Measurements from ENCODE around the gene LEUTX.
"Not testable (repeated sequence)": the region's sequence is repeated elsewhere in the genome, so short reads cannot be mapped to it uniquely, and the experiment has no call there.

LEUTX gene

GRCh38 chr19:39754971-39755370 lies 23.7 kb upstream of the LEUTX start:
- H3K9me3 ChIP-seq (replicated peaks in 1 of 2; ENCODE audit: control insufficient read depth in 2 of 2, insufficient read depth in 1 of 2, low read depth in 1 of 2, low read length in 2 of 2) = no peaks in the 10 kb centered on the region
- no peaks in the 10 kb centered on the region for H3K4me1 ChIP-seq (ENCODE audit: control insufficient read depth in 2 of 2, insufficient read depth in 1 of 2, low read depth in 1 of 2, low read length in 2 of 2)
- H2BK5ac ChIP-seq (ENCODE audit: low read length) = no peak overlapping the region
- no peak overlapping the region for H2BK12ac ChIP-seq (ENCODE audit: low read length)
- no peak overlapping the region for H2AK5ac ChIP-seq (ENCODE audit: low read depth, low read length)
- H3K4me3 ChIP-seq (ENCODE audit: low read length in 2 of 2) = no peak overlapping the region
- no peak overlapping the region for H3K27ac ChIP-seq (replicated peaks; ENCODE audit: low read length)
- no peak overlapping the region for H3K14ac ChIP-seq (ENCODE audit: low read length)
- no CpG with 5 or more reads among the region's 3 CpGs for WGBS, 2 donors (ENCODE audit: extremely low coverage in 2 of 2, insufficient read length in 2 of 2, insufficient replicate concordance in 1 of 2)
- H4K8ac ChIP-seq (ENCODE audit: low read depth, low read length) = no peak overlapping the region
- H3K79me1 ChIP-seq (ENCODE audit: low read depth, low read length) = no peaks in the 10 kb centered on the region
- no peak overlapping the region for H3K23ac ChIP-seq (ENCODE audit: low read depth, low read length, poor library complexity)
- no peak overlapping the region for H3K4ac ChIP-seq (ENCODE audit: low read length)
- H2BK15ac ChIP-seq (ENCODE audit: low read length) = no peak overlapping the region
- H4K91ac ChIP-seq (ENCODE audit: low read depth, low read length, poor library complexity) = no peak overlapping the region
- H2BK120ac ChIP-seq (ENCODE audit: low read depth, low read length) = no peak overlapping the region
- H3K27me3 ChIP-seq (ENCODE audit: control insufficient read depth in 3 of 3, insufficient read depth in 3 of 3, low read depth in 1 of 3, low read length in 3 of 3) = peaks cover 0 to 19% (median 0%) of the 10 kb centered on the region in 3 experiments
- no peak for DNase-seq (ENCODE audit: low spot score)
- no peak overlapping the region for H3K9ac ChIP-seq (ENCODE audit: low read depth, low read length, poor library complexity)
- no peak overlapping the region for H3K18ac ChIP-seq (ENCODE audit: low read length)
- H3K36me3 ChIP-seq (replicated peaks in 1 of 2; ENCODE audit: control insufficient read depth in 2 of 2, insufficient read depth in 2 of 2, low read length in 2 of 2) = no peaks in the 10 kb centered on the region
- H3K4me2 ChIP-seq (ENCODE audit: insufficient read depth, low read length, poor library complexity, severe bottlenecking) = no peak overlapping the region
- no peak overlapping the region for H2AFZ ChIP-seq (ENCODE audit: low read length)

DNA sequence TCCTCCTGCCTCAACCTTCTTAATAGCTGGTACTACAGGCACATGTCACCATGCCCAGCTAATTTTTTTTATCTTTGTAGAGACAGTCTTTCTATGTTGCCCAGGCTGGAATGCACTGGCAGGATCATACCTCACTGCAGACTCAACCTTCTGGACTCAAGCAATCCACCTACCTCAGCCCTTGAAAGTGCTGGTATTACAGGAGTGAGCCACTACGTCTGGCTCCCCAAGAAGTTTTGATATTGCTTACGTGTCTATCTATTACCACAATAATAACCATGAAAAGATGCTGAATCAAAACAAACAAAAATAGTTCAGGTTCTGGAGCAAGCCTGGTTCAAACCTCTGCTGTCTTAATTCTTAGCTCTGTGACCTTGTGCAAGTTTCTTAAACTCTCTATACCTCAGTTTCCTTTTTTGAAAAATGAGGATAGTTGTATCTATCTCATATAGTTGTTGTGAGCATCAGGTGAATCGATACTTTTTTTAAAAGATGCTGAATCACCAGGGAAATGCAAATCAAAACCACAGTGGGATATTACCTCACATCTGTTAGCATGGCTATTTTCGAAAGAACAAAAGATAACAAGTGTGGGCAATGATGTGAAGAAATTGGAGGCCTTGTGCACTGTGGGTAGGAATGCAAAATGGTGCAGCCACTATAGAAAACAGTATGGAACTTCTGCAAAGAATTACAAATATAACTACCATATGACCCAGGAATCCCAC lies 19.0 kb upstream of the LEUTX start:
- no peak overlapping the region for H3K4me2 ChIP-seq (ENCODE audit: insufficient read depth, low read length, poor library complexity, severe bottlenecking)
- no peaks in the 10 kb centered on the region for H3K4me1 ChIP-seq (ENCODE audit: control insufficient read depth in 2 of 2, insufficient read depth in 1 of 2, low read depth in 1 of 2, low read length in 2 of 2)
- H2BK15ac ChIP-seq (ENCODE audit: low read length) = no peak overlapping the region
- H3K79me1 ChIP-seq (ENCODE audit: low read depth, low read length) = no peaks in the 10 kb centered on the region
- peaks cover 0 to 8% (median 0%) of the 10 kb centered on the region in 3 experiments for H3K27me3 ChIP-seq (ENCODE audit: control insufficient read depth in 3 of 3, insufficient read depth in 3 of 3, low read depth in 1 of 3, low read length in 3 of 3)
- H3K4ac ChIP-seq (ENCODE audit: low read length) = no peak overlapping the region
- no peak overlapping the region for H2BK120ac ChIP-seq (ENCODE audit: low read depth, low read length)
- no peak for DNase-seq (ENCODE audit: low spot score)
- H4K91ac ChIP-seq (ENCODE audit: low read depth, low read length, poor library complexity) = no peak overlapping the region
- no peak overlapping the region for H4K8ac ChIP-seq (ENCODE audit: low read depth, low read length)
- no peaks in the 10 kb centered on the region for H3K9me3 ChIP-seq (replicated peaks in 1 of 2; ENCODE audit: control insufficient read depth in 2 of 2, insufficient read depth in 1 of 2, low read depth in 1 of 2, low read length in 2 of 2)
- H2AFZ ChIP-seq (ENCODE audit: low read length) = no peak overlapping the region
- no CpG with 5 or more reads among the region's 4 CpGs for WGBS, 2 donors (ENCODE audit: extremely low coverage in 2 of 2, insufficient read length in 2 of 2, insufficient replicate concordance in 1 of 2)
- no peak overlapping the region for H3K23ac ChIP-seq (ENCODE audit: low read depth, low read length, poor library complexity)
- no peak overlapping the region for H3K9ac ChIP-seq (ENCODE audit: low read depth, low read length, poor library complexity)
- no peak overlapping the region for H3K27ac ChIP-seq (replicated peaks; ENCODE audit: low read length)
- no peak overlapping the region for H3K4me3 ChIP-seq (ENCODE audit: low read length in 2 of 2)
- no peaks in the 10 kb centered on the region for H3K36me3 ChIP-seq (replicated peaks in 1 of 2; ENCODE audit: control insufficient read depth in 2 of 2, insufficient read depth in 2 of 2, low read length in 2 of 2)
- H2BK12ac ChIP-seq (ENCODE audit: low read length) = no peak overlapping the region
- no peak overlapping the region for H3K14ac ChIP-seq (ENCODE audit: low read length)
- no peak overlapping the region for H3K18ac ChIP-seq (ENCODE audit: low read length)
- no peak overlapping the region for H2BK5ac ChIP-seq (ENCODE audit: low read length)
- no peak overlapping the region for H2AK5ac ChIP-seq (ENCODE audit: low read depth, low read length)

- not testable (repeated sequence) for DNase-seq (ENCODE audit: low spot score); H3K4me2 ChIP-seq (ENCODE audit: insufficient read depth, low read length, poor library complexity, severe bottlenecking); H3K79me1 ChIP-seq (ENCODE audit: low read depth, low read length); H3K23ac ChIP-seq (ENCODE audit: low read depth, low read length, poor library complexity); H4K91ac ChIP-seq (ENCODE audit: low read depth, low read length, poor library complexity); H2BK12ac ChIP-seq (ENCODE audit: low read length); H3K36me3 ChIP-seq (replicated peaks in 1 of 2; ENCODE audit: control insufficient read depth in 2 of 2, insufficient read depth in 2 of 2, low read length in 2 of 2); H3K4ac ChIP-seq (ENCODE audit: low read length); H2BK5ac ChIP-seq (ENCODE audit: low read length); H2BK15ac ChIP-seq (ENCODE audit: low read length); H3K27ac ChIP-seq (replicated peaks; ENCODE audit: low read length); H3K4me3 ChIP-seq (ENCODE audit: low read length in 2 of 2); H4K8ac ChIP-seq (ENCODE audit: low read depth, low read length); H2AFZ ChIP-seq (ENCODE audit: low read length); H3K27me3 ChIP-seq (ENCODE audit: control insufficient read depth in 3 of 3, insufficient read depth in 3 of 3, low read depth in 1 of 3, low read length in 3 of 3); H2AK5ac ChIP-seq (ENCODE audit: low read depth, low read length); H2BK120ac ChIP-seq (ENCODE audit: low read depth, low read length); H3K18ac ChIP-seq (ENCODE audit: low read length); H3K4me1 ChIP-seq (ENCODE audit: control insufficient read depth in 2 of 2, insufficient read depth in 1 of 2, low read depth in 1 of 2, low read length in 2 of 2); H3K14ac ChIP-seq (ENCODE audit: low read length); H3K9me3 ChIP-seq (replicated peaks in 1 of 2; ENCODE audit: control insufficient read depth in 2 of 2, insufficient read depth in 1 of 2, low read depth in 1 of 2, low read length in 2 of 2); H3K9ac ChIP-seq (ENCODE audit: low read depth, low read length, poor library complexity)
- WGBS, 2 donors (ENCODE audit: extremely low coverage in 2 of 2, insufficient read length in 2 of 2, insufficient replicate concordance in 1 of 2) = no CpG with 5 or more reads among the region's 1 CpG
Measured at GRCh38 chr19:39761851-39762250, 16.8 kb upstream of the LEUTX start.

DNA sequence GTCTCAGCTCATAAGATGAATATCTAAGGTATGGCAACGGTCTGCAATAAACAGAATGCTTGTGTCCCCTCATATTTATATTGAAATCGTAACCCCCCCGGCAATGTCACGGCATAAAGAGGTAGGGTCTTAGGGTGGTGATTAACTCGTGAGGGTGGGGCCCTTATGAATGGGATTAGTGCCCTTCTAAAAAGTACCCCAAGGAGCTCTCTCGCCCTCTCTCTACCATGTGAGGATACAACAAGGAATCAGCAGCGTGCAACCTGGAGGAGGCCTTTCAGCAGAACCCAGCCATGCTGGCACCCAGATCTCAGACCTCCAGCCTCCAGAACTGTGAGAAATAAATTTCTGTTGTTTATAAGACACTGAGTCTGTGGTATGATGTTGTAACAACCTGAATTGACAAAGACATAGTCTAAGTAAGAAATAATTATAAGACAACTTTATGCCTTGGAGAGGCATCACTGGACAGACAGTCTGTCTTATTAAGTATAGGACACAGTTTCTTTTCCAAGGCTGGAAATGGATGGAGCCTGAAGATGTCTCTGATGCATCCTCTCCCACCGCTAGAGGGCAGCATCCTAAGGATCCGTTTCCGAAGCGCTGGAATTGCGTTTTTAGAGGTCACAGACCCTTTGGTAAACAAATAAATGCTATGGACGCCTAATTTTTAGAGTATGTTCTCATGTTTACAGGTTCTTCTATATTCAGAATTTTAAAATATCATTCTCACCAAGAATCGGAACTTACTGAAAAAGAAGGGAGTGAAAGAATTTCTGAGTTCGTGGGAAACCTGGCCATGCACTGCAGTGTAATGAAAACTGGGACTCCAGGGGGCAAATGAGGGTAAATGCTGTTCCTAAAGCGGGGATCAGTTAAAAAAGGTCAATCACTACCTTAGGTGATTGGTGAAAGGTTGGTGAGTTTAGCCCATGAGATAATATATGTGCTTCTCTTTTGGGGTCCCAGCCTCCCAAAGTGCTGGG lies 13.3 kb upstream of the LEUTX start:
- H2AFZ ChIP-seq (ENCODE audit: low read length) = no peak overlapping the region
- H3K18ac ChIP-seq (ENCODE audit: low read length) = no peak overlapping the region
- no peaks in the 10 kb centered on the region for H3K4me1 ChIP-seq (ENCODE audit: control insufficient read depth in 2 of 2, insufficient read depth in 1 of 2, low read depth in 1 of 2, low read length in 2 of 2)
- H3K9me3 ChIP-seq (replicated peaks in 1 of 2; ENCODE audit: control insufficient read depth in 2 of 2, insufficient read depth in 1 of 2, low read depth in 1 of 2, low read length in 2 of 2) = peaks cover 0 to 4% of the 10 kb centered on the region in 2 donors
- no peak overlapping the region for H3K27ac ChIP-seq (replicated peaks; ENCODE audit: low read length)
- H2BK120ac ChIP-seq (ENCODE audit: low read depth, low read length) = no peak overlapping the region
- H3K36me3 ChIP-seq (replicated peaks in 1 of 2; ENCODE audit: control insufficient read depth in 2 of 2, insufficient read depth in 2 of 2, low read length in 2 of 2) = no peaks in the 10 kb centered on the region
- H4K91ac ChIP-seq (ENCODE audit: low read depth, low read length, poor library complexity) = no peak overlapping the region
- WGBS, 2 donors (ENCODE audit: extremely low coverage in 2 of 2, insufficient read length in 2 of 2, insufficient replicate concordance in 1 of 2) = no CpG with 5 or more reads among the region's 16 CpGs
- H4K8ac ChIP-seq (ENCODE audit: low read depth, low read length) = no peak overlapping the region
- H3K79me1 ChIP-seq (ENCODE audit: low read depth, low read length) = no peaks in the 10 kb centered on the region
- H3K9ac ChIP-seq (ENCODE audit: low read depth, low read length, poor library complexity) = no peak overlapping the region
- H3K27me3 ChIP-seq (ENCODE audit: control insufficient read depth in 3 of 3, insufficient read depth in 3 of 3, low read depth in 1 of 3, low read length in 3 of 3) = no peaks in the 10 kb centered on the region
- no peak overlapping the region for H2BK15ac ChIP-seq (ENCODE audit: low read length)
- DNase-seq (ENCODE audit: low spot score) = peak; percentile 48
- H3K14ac ChIP-seq (ENCODE audit: low read length) = no peak overlapping the region
- H3K23ac ChIP-seq (ENCODE audit: low read depth, low read length, poor library complexity) = no peak overlapping the region
- H2BK5ac ChIP-seq (ENCODE audit: low read length) = no peak overlapping the region
- H2AK5ac ChIP-seq (ENCODE audit: low read depth, low read length) = no peak overlapping the region
- no peak overlapping the region for H3K4me2 ChIP-seq (ENCODE audit: insufficient read depth, low read length, poor library complexity, severe bottlenecking)
- H3K4me3 ChIP-seq (ENCODE audit: low read length in 2 of 2) = no peak overlapping the region
- no peak overlapping the region for H2BK12ac ChIP-seq (ENCODE audit: low read length)
- no peak overlapping the region for H3K4ac ChIP-seq (ENCODE audit: low read length)

Measured in neuronal stem cell (in vitro differentiated cells).